Measurements from ENCODE around the gene TEX51.

DNA sequence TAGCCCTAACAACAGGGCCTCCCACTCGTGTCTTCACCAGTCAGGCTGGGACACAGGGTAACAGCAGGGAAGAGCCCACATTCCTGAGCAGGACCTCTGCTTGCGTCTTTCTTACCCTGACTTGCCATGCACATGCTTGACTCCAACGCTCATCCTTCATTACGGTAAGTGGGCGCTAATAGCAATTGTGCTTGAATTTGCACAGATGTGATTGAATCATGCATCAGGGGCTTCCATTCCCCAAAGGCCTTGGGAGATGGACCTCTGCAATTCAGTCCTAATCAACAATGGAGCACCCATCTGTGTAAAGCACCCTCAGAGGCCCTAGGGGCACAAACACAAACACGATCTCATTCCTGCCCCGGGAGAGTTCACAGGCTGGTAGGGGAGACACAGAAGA is 13.5 kb downstream of the TEX51 start:
- TF ChIP-seq, protein P1, sequence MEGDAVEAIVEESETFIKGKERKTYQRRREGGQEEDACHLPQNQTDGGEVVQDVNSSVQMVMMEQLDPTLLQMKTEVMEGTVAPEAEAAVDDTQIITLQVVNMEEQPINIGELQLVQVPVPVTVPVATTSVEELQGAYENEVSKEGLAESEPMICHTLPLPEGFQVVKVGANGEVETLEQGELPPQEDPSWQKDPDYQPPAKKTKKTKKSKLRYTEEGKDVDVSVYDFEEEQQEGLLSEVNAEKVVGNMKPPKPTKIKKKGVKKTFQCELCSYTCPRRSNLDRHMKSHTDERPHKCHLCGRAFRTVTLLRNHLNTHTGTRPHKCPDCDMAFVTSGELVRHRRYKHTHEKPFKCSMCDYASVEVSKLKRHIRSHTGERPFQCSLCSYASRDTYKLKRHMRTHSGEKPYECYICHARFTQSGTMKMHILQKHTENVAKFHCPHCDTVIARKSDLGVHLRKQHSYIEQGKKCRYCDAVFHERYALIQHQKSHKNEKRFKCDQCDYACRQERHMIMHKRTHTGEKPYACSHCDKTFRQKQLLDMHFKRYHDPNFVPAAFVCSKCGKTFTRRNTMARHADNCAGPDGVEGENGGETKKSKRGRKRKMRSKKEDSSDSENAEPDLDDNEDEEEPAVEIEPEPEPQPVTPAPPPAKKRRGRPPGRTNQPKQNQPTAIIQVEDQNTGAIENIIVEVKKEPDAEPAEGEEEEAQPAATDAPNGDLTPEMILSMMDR (conservative IDR thresholded peaks at IDR 0.05; ENCODE audit: low read length) = no peak
- no peak for TF ChIP-seq EZH2phosphoT487 (IDR thresholded peaks at IDR 0.05; ENCODE audit: borderline replicate concordance, low read depth, low read length)

Measured in OCI-LY7 (cell line).